ENCODE measurements around the gene FBXO15. TPM values are rescaled to one million over a fixed set of nuclear protein-coding genes. Genes with fewer than 3 reads are reported as not detected.

The FBXO15 gene
- total RNA-seq, 2 donors from 2014 or later: 0.90 TPM; not detected in 1

DNA sequence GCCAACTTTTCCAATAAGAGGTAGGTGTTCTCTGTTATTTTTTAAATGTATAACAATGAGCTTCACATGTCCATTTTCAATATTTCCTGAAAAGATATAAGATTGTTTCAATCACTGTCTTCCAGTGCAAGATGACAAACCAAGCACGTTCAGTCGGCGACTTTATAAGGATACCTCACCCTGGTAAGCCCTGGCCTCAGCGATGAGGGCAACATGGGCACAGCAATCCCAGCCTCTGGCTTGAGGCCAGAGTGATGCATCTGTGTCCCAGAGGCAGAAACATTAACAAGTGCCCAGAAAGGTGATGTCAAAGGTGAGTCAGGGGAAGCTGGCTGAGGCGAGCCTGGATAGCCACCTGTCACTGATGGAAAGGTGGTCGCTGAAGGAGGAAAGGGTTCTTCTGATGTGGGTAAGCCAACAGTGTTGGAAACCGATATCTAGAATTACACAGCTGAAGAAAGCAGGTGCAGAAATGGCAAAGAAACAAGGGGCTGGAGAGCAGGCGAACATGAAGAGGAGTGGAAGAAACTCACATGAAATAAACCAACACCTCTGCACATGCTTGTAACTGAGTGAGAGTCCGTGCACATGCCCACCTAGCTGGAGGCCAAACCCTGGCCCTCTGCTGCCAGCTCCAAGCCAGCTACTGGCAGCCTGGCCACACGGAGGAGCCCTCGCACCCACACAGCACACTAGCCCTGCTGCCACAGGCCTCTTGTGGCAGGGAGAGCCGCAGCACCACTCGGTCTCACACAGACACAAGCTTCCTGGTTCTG, 65.5 kb downstream of the FBXO15 start:
- no peak overlapping the region for H3K4me3 Mint-ChIP-seq
- H3K27ac Mint-ChIP-seq: peak overlapping the region in 1 of 2 donors; percentile 82
- peaks cover 8 to 12% of the 10 kb centered on the region in 2 donors for H3K27me3 Mint-ChIP-seq
- ATAC-seq (peak; percentile 71 to 85), DNase-seq (ENCODE audit: low spot score) (no peak)
- no peaks in the 10 kb centered on the region for H3K9me3 Mint-ChIP-seq
- no peaks in the 10 kb centered on the region for H3K36me3 Mint-ChIP-seq
- H3K4me1 Mint-ChIP-seq (ENCODE audit: low read depth in 2 of 2): peaks cover 0 to 6% of the 10 kb centered on the region in 2 donors

DNA sequence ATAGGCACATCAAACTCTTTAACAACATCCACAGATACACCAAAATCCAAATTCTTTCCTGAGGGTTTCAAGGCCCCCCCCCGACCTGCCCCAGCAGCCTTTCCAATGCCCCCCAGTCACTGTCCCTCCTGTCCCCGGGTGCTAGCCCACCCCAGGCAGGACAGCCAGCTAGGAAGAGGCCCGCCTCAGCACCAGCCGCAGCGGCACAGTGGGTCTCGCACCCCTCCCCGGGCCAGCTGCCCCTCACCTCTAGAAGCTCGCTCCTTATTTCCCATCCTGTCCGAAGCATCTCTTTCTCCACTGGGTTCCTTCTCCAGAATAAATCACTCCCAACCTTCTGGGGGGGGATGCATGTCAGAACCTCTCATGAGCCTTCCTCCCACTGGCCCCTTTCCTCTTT, 69.4 kb downstream of the FBXO15 start:
- Mint-ChIP-seq H3K27me3 (peaks cover 8 to 12% of the 10 kb centered on the region in 2 donors), H3K4me3 (no peak overlapping the region), H3K27ac (no peak overlapping the region), H3K4me1 (ENCODE audit: low read depth in 2 of 2) (peaks cover 0 to 6% of the 10 kb centered on the region in 2 donors), H3K36me3 (no peaks in the 10 kb centered on the region), H3K9me3 (no peaks in the 10 kb centered on the region)
- ATAC-seq (no peak), DNase-seq (ENCODE audit: low spot score) (no peak)

DNA sequence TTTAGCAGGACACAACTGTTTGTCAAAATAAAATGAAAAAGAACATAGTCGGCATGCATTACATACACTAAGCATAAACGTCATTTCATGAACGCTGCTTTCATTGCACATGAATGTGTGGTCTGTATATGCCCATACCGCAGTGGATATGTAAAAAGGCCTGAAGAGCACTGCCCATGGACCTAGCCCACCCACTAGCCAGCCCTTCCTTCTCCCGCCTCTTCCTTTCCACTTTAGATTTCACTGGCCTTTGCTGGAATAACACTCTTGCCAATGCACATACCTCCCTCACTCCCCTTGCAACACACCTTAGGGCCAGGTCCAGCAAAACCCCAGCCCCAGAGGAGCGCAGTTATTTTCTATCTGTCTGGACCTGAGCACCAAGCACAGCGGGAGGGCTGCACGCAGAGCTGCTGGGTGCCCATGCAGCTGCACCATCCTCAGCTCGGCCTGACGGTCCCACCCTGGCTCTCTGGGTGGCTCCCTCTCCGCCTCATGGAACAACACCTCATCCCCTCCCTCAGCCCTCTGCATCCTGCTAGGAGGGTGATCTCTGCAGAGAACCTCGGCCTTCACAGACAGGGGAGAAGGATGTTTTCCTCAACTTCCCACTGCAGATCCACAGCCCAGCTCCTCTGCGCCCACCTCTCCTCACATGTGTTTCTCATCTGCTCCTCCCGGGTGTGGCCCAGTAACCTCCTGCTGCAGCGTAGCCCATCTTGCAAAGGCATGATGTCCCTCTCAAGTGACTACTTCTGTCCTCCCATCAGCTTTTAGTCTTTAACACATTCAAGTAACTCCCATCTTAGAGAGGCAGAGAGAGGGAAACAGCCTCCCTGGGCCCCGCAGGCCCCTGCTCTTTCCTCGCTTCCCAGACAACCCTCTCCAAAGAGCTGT, 72.7 kb downstream of the FBXO15 start:
- ATAC-seq (no peak), DNase-seq (ENCODE audit: low spot score) (no peak)
- Mint-ChIP-seq H3K4me3 (no peak overlapping the region), H3K27me3 (peaks cover 14 to 27% of the 10 kb centered on the region in 2 donors), H3K27ac (no peak overlapping the region), H3K4me1 (ENCODE audit: low read depth in 2 of 2) (no peaks in the 10 kb centered on the region), H3K36me3 (no peaks in the 10 kb centered on the region), H3K9me3 (no peaks in the 10 kb centered on the region)

DNA sequence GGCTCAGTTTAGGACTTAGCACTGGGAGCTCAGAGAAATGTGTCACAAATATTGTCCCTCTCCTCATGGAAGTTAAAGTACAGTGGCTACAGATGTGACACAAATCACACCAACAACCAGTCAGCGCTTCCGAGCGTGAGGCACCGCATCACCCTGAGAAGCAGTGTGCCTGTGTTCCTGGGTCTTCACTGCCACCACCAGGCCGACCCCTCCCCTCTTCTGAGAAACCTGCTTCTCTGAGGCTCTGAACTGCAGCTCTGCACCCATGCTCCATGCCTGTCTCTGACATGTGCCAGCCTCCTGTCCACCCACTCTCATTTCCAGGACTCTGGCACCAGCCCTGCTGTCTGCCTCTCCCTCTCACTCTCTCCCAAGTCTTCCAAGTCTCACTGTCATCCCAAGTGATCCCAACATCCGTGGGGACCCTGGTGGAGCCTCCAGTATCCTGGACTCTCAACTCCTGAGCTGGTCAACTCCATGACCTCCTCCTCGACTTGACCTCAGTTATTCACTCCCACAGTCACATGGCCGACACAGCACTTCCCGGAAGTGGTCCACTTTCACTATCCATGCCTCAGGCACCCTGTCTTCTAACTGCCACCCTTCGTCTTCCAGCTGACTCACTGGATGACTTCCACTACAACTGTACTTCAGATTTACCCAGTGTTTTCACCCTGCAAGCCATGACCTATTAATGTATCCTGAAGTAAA, 73.5 kb downstream of the FBXO15 start:
- ATAC-seq (peak in 1 of 2 donors; percentile 10), DNase-seq (ENCODE audit: low spot score) (no peak)
- Mint-ChIP-seq H3K9me3 (no peaks in the 10 kb centered on the region), H3K4me1 (ENCODE audit: low read depth in 2 of 2) (no peaks in the 10 kb centered on the region), H3K36me3 (no peaks in the 10 kb centered on the region), H3K27me3 (peaks cover 11 to 30% of the 10 kb centered on the region in 2 donors), H3K27ac (no peak overlapping the region), H3K4me3 (no peak overlapping the region)

DNA sequence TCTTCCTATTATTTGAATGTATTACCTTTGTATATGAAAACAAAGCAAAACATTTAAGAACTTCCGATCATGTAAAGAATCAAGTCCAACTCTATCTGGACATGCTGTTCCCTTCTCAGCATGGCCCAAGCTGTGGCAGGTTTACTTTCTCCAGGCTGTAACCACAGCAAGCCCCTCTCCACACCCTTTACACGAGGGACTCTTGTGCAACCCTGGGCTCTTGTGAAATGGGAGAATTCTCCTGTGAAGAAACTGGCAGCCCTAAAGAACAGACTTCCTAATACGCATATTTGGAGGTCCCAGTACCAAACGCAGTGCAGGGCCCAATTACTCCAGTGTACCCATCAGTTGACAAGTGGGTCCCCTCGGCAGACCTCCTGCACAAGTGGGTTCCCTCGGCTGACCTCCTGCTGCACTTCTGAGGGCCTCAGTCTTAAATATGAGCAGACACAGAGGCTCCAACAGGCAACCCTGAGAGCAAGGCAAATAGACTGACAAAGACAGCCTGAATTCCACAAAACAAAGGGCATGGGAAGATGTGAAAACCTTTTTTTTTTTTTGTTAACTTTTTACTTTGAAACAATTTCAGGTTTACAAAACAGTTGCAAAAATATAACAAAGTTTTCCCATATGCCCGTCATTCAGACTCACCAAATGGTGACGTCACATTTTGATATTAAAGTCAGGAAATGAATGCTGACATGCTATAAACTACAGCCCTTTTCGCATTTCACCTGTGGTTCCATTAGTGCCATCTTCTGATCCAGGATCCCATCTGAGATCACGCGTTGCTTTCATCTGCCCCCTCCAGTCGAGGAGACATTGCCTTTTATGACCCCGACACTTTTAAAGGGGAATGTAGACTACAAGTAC, 78.2 kb downstream of the FBXO15 start:
- H3K27ac Mint-ChIP-seq: no peak overlapping the region
- H3K9me3 Mint-ChIP-seq: no peaks in the 10 kb centered on the region
- H3K4me1 Mint-ChIP-seq (ENCODE audit: low read depth in 2 of 2): no peaks in the 10 kb centered on the region
- peaks cover 10 to 33% of the 10 kb centered on the region in 2 donors for H3K27me3 Mint-ChIP-seq
- no peak overlapping the region for H3K4me3 Mint-ChIP-seq
- DNase-seq (ENCODE audit: low spot score): no peak
- no peak for ATAC-seq
- H3K36me3 Mint-ChIP-seq: no peaks in the 10 kb centered on the region

DNA sequence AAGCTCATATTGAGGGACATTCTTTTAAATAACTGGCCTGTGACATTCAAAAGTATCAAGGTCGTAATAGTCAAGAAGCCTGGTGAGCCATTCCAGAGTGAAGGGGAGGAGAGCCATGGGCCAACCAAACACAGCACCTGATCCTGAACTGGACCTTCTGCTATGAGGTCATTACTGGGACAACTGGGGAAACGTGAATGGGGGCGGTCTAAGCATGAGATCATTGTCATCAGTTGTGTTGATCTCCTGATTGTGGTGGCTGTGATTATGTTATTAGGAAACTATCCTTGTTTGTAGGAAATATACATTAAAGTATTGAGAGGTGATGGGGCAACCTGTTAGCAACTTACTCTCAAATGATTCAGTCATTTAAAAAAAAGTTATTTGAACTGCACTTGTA, 79.3 kb downstream of the FBXO15 start:
- Mint-ChIP-seq H3K27ac (no peak overlapping the region), H3K27me3 (peaks cover 13 to 42% of the 10 kb centered on the region in 2 donors), H3K9me3 (no peaks in the 10 kb centered on the region)

DNA sequence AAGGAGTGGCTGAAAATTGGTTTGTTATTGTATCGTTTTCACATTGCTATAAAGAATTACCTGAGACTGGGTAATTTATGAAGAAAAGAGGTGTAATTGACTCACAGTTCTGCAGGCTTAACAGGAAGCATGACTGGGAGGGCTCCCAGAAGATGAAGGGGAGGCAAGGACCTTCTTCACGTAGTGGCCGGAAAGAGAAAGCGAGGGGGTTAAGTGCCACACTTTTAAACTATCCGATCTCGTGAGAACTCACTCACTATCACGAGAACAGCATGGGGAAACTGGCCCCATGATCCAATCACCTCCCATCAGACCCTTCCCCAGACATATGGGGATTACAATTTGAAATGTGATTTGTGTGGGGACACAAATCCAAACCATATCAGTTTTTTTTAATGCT, 81.6 kb downstream of the FBXO15 start:
- Mint-ChIP-seq H3K4me3 (no peak overlapping the region), H3K36me3 (no peaks in the 10 kb centered on the region), H3K27me3 (peaks cover 12 to 31% of the 10 kb centered on the region in 2 donors), H3K9me3 (no peaks in the 10 kb centered on the region), H3K27ac (no peak overlapping the region), H3K4me1 (ENCODE audit: low read depth in 2 of 2) (no peaks in the 10 kb centered on the region)
- DNase-seq (ENCODE audit: low spot score) (no peak), ATAC-seq (no peak)

More for the DNA sequence above, 79.3 kb downstream of the FBXO15 start:
- ATAC-seq: no peak
- no peak for DNase-seq (ENCODE audit: low spot score)
- Mint-ChIP-seq H3K4me1 (ENCODE audit: low read depth in 2 of 2) (no peaks in the 10 kb centered on the region), H3K4me3 (no peak overlapping the region), H3K36me3 (no peaks in the 10 kb centered on the region)

DNA sequence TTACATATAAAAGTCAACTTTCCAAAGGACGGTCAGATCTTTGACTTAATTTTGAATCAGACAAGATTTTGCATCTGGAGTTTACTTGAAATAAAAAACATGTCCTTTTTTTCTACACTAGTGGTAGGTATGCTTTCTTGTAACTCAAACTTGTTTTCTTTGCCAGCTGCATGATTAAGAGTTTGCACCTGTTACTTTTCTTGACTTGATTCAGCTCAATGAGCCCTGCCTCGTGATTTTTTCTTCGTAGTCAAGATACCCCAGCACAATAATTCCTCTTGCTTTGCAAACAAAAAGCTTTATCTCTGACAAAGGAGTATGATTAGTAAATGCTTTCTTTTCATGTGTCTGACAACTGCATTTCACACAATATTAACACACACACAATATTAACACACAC, 82.3 kb downstream of the FBXO15 start:
- Mint-ChIP-seq H3K27me3 (peaks cover 12 to 25% of the 10 kb centered on the region in 2 donors), H3K9me3 (no peaks in the 10 kb centered on the region), H3K36me3 (no peaks in the 10 kb centered on the region), H3K27ac (no peak overlapping the region), H3K4me3 (no peak overlapping the region), H3K4me1 (ENCODE audit: low read depth in 2 of 2) (no peaks in the 10 kb centered on the region)
- no peak for DNase-seq (ENCODE audit: low spot score)
- no peak for ATAC-seq

DNA sequence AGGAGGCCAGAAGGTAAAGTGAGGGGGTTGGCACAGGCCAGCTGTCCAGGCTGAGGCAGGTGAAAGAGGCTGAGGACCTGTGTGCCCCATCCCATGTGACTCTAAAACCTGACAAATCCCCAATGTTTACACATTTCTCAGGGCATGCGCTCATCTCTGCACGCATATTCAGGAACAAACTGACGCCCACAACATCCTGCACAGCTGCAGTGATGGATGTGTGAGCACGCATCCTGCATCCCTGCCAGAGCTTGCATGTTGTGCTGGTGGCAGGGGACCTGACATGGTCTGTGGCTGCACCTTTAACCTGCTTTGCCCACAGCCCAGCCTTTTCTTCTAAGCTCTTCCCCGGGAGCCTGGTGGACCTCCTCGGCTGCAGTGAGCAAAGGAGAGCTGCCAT, 83.1 kb downstream of the FBXO15 start:
- Mint-ChIP-seq H3K27ac (no peak overlapping the region), H3K9me3 (no peaks in the 10 kb centered on the region), H3K36me3 (no peaks in the 10 kb centered on the region), H3K4me1 (ENCODE audit: low read depth in 2 of 2) (no peaks in the 10 kb centered on the region), H3K27me3 (peaks cover 12 to 25% of the 10 kb centered on the region in 2 donors), H3K4me3 (no peak overlapping the region)
- no peak for DNase-seq (ENCODE audit: low spot score)
- ATAC-seq: no peak

DNA sequence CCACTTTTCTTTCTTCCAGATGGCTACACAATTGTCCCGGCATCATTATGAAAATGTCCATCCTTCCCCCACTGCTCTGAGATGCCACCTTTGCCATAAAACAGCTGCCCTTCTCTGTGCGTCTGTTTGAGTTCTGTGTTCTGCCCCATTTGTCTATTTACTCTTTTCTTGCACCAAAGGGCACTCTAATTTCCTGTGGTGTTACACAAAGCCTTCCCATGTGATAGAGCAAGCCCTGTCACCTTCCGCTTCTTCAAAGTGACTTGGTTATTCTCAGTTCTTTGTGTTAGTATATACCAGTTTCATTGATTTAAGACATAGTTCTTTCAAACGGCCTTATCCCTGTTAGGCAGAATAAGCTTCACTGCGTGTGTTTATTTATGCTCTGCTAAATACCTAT, 84.1 kb downstream of the FBXO15 start:
- DNase-seq (ENCODE audit: low spot score) (no peak), ATAC-seq (no peak)
- H3K27ac Mint-ChIP-seq: no peak overlapping the region
- H3K36me3 Mint-ChIP-seq: no peaks in the 10 kb centered on the region
- H3K4me1 Mint-ChIP-seq (ENCODE audit: low read depth in 2 of 2): no peaks in the 10 kb centered on the region
- no peaks in the 10 kb centered on the region for H3K9me3 Mint-ChIP-seq
- peaks cover 12 to 18% of the 10 kb centered on the region in 2 donors for H3K27me3 Mint-ChIP-seq
- no peak overlapping the region for H3K4me3 Mint-ChIP-seq

DNA sequence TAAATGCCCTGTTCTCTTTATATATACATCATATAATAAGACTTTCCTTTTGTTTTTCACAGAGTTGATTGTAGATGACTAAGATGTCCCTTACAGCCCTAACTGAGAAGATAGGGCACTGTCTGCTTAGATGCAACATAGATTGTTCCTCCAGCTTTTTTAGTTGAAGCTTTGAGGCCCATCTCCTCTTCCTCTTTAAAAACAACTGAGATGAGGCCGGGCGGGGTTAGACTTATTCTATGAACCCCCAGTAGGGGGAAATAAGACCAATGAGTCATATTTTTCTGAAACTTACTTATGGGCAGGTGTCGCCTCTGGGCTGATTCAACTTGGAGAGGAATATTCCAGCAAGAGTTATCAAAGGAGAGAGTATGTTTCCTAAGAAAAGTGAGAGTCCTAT, 84.6 kb downstream of the FBXO15 start:
- H3K4me1 Mint-ChIP-seq (ENCODE audit: low read depth in 2 of 2): no peaks in the 10 kb centered on the region
- H3K9me3 Mint-ChIP-seq: no peaks in the 10 kb centered on the region
- H3K27me3 Mint-ChIP-seq: peaks cover 12 to 18% of the 10 kb centered on the region in 2 donors
- DNase-seq (ENCODE audit: low spot score) (no peak), ATAC-seq (no peak)
- no peak overlapping the region for H3K27ac Mint-ChIP-seq
- H3K36me3 Mint-ChIP-seq: no peaks in the 10 kb centered on the region
- H3K4me3 Mint-ChIP-seq: no peak overlapping the region

DNA sequence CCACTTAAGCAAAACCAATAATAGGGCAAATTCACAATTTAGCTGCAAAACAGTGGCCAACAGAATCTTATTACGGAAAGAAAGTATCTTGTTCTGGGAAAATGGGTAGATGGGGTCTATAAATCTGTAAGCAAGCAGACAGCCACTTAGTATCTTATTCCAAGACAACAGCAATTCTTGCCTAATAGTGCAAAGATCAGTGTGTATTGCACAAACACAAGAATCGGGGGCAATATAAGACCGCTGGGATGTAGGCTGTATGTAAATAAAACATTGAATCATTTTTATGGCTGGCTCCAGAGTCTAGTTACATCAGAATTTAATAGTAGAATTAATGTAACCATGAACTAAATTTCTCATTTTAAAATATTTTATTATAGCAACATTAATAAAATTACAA, 85.6 kb downstream of the FBXO15 start:
- Mint-ChIP-seq H3K27me3 (peaks cover 12 to 18% of the 10 kb centered on the region in 2 donors), H3K4me3 (no peak overlapping the region), H3K27ac (no peak overlapping the region)

DNA sequence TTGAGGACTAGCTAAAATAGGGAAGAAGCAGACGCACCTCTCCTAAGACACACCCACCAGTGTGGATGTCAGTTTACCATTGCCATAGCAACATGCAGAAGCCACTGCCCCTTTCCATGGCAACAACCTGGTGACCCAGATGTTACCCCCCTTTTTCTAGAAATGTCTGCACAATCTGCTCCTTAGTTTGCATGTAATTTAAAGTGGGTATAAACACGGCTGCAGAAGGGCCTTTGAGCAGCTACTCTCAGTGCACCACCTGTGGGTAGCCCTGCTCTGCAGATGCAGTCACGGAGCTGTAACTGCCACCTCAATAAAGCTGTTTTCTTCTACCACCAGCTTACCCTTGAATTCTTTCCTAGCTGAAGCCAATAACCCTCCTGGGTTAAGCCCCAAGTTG, 87.1 kb downstream of the FBXO15 start:
- ATAC-seq (no peak), DNase-seq (ENCODE audit: low spot score) (no peak)
- Mint-ChIP-seq H3K4me1 (ENCODE audit: low read depth in 2 of 2) (peaks cover 0 to 3% of the 10 kb centered on the region in 2 donors), H3K36me3 (peaks cover 4% of the 10 kb centered on the region), H3K4me3 (no peak overlapping the region), H3K9me3 (peaks cover 7% of the 10 kb centered on the region), H3K27ac (no peak overlapping the region), H3K27me3 (peaks cover 10 to 27% of the 10 kb centered on the region in 2 donors)

More for the DNA sequence above, 85.6 kb downstream of the FBXO15 start:
- H3K9me3 Mint-ChIP-seq: no peaks in the 10 kb centered on the region
- DNase-seq (ENCODE audit: low spot score) (no peak), ATAC-seq (no peak)
- no peaks in the 10 kb centered on the region for H3K36me3 Mint-ChIP-seq
- H3K4me1 Mint-ChIP-seq (ENCODE audit: low read depth in 2 of 2): no peaks in the 10 kb centered on the region

Data from natural killer cell treated with Interleukin-12 subunit alpha and Interleukin-12 subunit beta and Interleukin-15 and Interleukin-18, amount 100 ng/mL, for 72 hours (primary cell).